Body of pancreas (tissue), 4 donors: Measurements from ENCODE around the gene SLC29A2. TPM values are rescaled to one million over a fixed set of nuclear protein-coding genes. Genes with fewer than 3 reads are reported as not detected.

Experiments used
- ATAC-seq: fragments of 150-250 bp; one replicate; pipeline ENCODE4 v1.9.1; 2016
- DNase-seq, 4 donors: peaks; one replicate each; pipeline ENCODE4 v3.0.0-alpha.2; 2019
- H3K27ac ChIP-seq, 4 donors: fragments of 200-600 bp; sonication (generic); 1 replicate in 3 of 4; 2 replicates in 1 of 4; pipeline versions ENCODE4 v1.5.1 to v1.6.1; 2016 to 2019; ENCODE audit warnings: mild to moderate bottlenecking in 1 of 4, mixed read lengths in 1 of 4, moderate library complexity in 1 of 4
- H3K27me3 ChIP-seq, 2 donors: fragments of 200-600 bp; sonication (generic); one replicate each; pipeline ENCODE4 v1.6.0; 2016; ENCODE audit warnings: mild to moderate bottlenecking in 1 of 2
- H3K36me3 ChIP-seq, 2 donors: fragments of 200-600 bp; sonication (generic); replicated peaks in 1 of 2; 2 replicates each; pipeline ENCODE4 v1.5.1; 2016; ENCODE audit warnings: low read depth in 2 of 2; ENCODE audit not compliant: insufficient read depth in 1 of 2
- H3K4me1 ChIP-seq: fragments of 200-600 bp; sonication (generic); one replicate; pipeline ENCODE4 v1.6.0; 2016
- H3K4me3 ChIP-seq, 2 donors: fragments of 200-600 bp; sonication (generic); 1 replicate in 1 of 2; 2 replicates in 1 of 2; pipeline ENCODE4 v1.5.1; 2016 to 2019
- H3K9me3 ChIP-seq, 3 donors: fragments of 200-600 bp; sonication (generic); 1 replicate in 2 of 3; 2 replicates in 1 of 3; pipeline ENCODE4 v1.5.1; 2016
- CTCF ChIP-seq, 7 experiments: fragments of 450-650 bp in 4 of 7; fragments of 200-600 bp in 3 of 7; sonication (generic) in 3 of 7; IDR thresholded peaks; one replicate each; pipeline ENCODE4 v1.5.1; 2016 to 2019; ENCODE audit warnings: antibody characterized with exemption in 7 of 7
- POLR2A ChIP-seq, 3 donors: fragments of 450-650 bp; IDR thresholded peaks; one replicate each; pipeline ENCODE4 v1.6.1; 2016; ENCODE audit warnings: antibody characterized with exemption in 3 of 3, mild to moderate bottlenecking in 2 of 3
- WGBS, 2 donors: methylation state at CpG; one replicate each; pipeline ENCODE4 v1.1.5; 2017; 5-methylcytosine and 5-hydroxymethylcytosine counted together
- intact Hi-C: fragments of 100-400 bp; cut with DNase I; formaldehyde crosslinking; loops from one replicate; pipeline ENCODE4 v1.15.1; 2023
- total RNA-seq, 2 donors: library from RNA; depleted of rRNA; stranded (reverse); fragments of >200 nt; gene quantifications; one replicate each; pipeline ENCODE4 v1.1.0, GENCODE V29; 2016

Gene SLC29A2, protein sequence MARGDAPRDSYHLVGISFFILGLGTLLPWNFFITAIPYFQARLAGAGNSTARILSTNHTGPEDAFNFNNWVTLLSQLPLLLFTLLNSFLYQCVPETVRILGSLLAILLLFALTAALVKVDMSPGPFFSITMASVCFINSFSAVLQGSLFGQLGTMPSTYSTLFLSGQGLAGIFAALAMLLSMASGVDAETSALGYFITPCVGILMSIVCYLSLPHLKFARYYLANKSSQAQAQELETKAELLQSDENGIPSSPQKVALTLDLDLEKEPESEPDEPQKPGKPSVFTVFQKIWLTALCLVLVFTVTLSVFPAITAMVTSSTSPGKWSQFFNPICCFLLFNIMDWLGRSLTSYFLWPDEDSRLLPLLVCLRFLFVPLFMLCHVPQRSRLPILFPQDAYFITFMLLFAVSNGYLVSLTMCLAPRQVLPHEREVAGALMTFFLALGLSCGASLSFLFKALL
- 10 to 100 TPM in 1 of 2 donors, 1 to 10 TPM in 1; 5.4 to 14.2 TPM for total RNA-seq

- TF ChIP-seq CTCF (IDR thresholded peaks at IDR 0.05) (no peak), POLR2A (IDR thresholded peaks at IDR 0.05) (peak; percentile 21 to 74 (median 68))
- no peaks in the 10 kb centered on the region for H3K27me3 ChIP-seq
- no peaks in the 10 kb centered on the region for H3K36me3 ChIP-seq
- H3K4me1 ChIP-seq, result peaks cover 34% of the 10 kb centered on the region
- intact Hi-C loops, result no loop called here
- ATAC-seq (peak; percentile 86), DNase-seq (peak; percentile 82 to 92 (median 88))
- no peaks in the 10 kb centered on the region for H3K9me3 ChIP-seq
- peak within 1 kb of the TSS; percentile 52 to 67 for H3K4me3 ChIP-seq
- WGBS, 2 donors, result 0 to 2% methylated on average over 13 to 53 of the region's 72 CpGs
- H3K27ac ChIP-seq, result peak within 1 kb of the TSS; percentile 84 to 94 (median 93)
These were observed at the start of gene SLC29A2 for GRCh38 chr11:66371627-66372415. Gene SLC29A2 (minus strand): TSS chr11:66371760. CDS start chr11:66371591, 169 bp downstream.

DNA sequence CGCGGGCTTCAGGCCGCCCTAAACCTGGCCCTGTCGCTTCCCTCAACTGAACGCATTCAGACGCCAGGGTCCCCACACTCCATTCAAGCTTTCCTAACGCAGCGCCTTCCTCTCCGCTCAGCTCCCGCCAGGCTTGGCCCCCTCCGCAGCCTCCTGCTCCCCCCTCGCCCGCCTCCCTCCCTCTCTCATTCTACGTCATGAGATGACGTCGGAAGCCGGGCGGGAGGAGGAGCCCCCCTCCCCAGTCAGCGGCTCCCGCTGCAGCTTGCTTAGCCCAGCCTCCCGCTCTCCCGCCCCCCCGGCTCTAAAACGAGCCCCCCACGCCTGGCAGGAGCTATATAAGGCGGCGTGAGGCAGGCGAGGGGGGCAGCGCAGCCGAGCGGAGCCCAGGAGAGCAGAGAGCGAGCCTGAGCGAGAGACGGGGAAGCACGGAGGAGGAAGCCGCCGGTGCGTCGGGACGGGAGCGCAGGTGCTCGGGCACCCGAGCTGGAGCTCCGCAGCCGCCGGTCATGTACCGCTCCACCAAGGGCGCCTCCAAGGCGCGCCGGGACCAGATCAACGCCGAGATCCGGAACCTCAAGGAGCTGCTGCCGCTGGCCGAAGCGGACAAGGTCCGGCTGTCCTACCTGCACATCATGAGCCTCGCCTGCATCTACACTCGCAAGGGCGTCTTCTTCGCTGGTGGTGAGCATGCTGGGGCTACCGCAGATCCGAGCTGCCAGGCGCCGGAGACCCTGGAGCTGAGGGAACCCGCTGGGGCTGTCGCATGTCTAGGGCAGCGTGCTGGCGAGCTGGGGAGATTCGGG is 49.3 kb upstream of the SLC29A2 start, which contains the start of gene NPAS4:
Gene NPAS4 (plus strand): TSS at position 365 of the 806 bp plus-strand sequence. CDS start 145 bp downstream, at position 510.
- TF ChIP-seq POLR2A (IDR thresholded peaks at IDR 0.05) (no peak), CTCF (IDR thresholded peaks at IDR 0.05) (no peak)
- no peak for ATAC-seq
- 2 to 4% methylated on average over 10 to 71 of the region's 71 CpGs for WGBS, 2 donors
- intact Hi-C loops, result no loop called here
- Histone ChIP-seq H3K27me3 (no peaks in the 10 kb centered on the region), H3K27ac (no peak within 1 kb of the TSS), H3K4me1 (peaks cover 8% of the 10 kb centered on the region), H3K36me3 (no peaks in the 10 kb centered on the region), H3K9me3 (no peaks in the 10 kb centered on the region), H3K4me3 (no peak within 1 kb of the TSS)
- peak in 2 of 4 donors; percentile 18 to 41 for DNase-seq

- Histone ChIP-seq H3K4me1 (peaks cover 8% of the 10 kb centered on the region), H3K36me3 (no peaks in the 10 kb centered on the region), H3K27me3 (no peaks in the 10 kb centered on the region), H3K27ac (no peak overlapping the region), H3K4me3 (no peak overlapping the region), H3K9me3 (no peaks in the 10 kb centered on the region)
- ATAC-seq (no peak), DNase-seq (no peak)
- TF ChIP-seq CTCF (IDR thresholded peaks at IDR 0.05), result no peak
- TF ChIP-seq POLR2A (IDR thresholded peaks at IDR 0.05), result no peak
- intact Hi-C loops, result no loop called here
- 3 to 6% methylated on average over 5 to 24 of the region's 30 CpGs for WGBS, 2 donors
These were observed 48.3 kb upstream of the SLC29A2 start for GRCh38 chr11:66419825-66420224.

DNA sequence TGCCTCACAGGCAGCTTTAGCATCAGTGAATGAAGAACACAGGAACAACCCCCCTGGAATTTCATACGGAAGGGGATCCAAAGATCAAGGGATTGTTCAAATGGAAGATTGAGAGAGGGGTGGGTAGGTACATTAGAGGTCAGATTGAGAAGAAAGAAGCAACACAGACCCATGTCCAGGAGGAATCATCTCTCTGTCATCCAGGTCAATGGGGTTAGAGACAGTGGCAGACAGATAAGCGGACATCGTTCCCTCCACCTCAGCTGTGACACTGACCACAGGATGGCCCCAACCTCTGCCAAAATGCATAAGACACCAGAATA is 47.4 kb upstream of the SLC29A2 start:
- ATAC-seq, result no peak
- H3K36me3 ChIP-seq, result no peaks in the 10 kb centered on the region
- H3K4me3 ChIP-seq, result no peak overlapping the region
- H3K27ac ChIP-seq, result no peak overlapping the region
- WGBS, 2 donors, result 44 to 46% methylated on average over 3 of the region's 3 CpGs
- H3K9me3 ChIP-seq, result no peaks in the 10 kb centered on the region
- H3K4me1 ChIP-seq, result peaks cover 8% of the 10 kb centered on the region
- no peaks in the 10 kb centered on the region for H3K27me3 ChIP-seq
- intact Hi-C loops, result no loop called here
- no peak for TF ChIP-seq POLR2A (IDR thresholded peaks at IDR 0.05)
- TF ChIP-seq CTCF (IDR thresholded peaks at IDR 0.05), result no peak
- no peak for DNase-seq
